IPS DF 4.7 (cell line): ENCODE data around the gene NEU4.

Source experiments
- DNase-seq: peaks from one replicate; pipeline ENCODE4 v3.0.0-alpha.2; 2013; ENCODE audit warnings: low spot score; ENCODE audit errors: extremely low read depth

NEU4 gene

GRCh38 chr2:241863536-241863954, 54.6 kb downstream of the NEU4 start:
- no peak for DNase-seq

GRCh38 chr2:241864168-241864849, 55.3 kb downstream of the NEU4 start:
- no peak for DNase-seq

- DNase-seq = no peak
Observed at GRCh38 chr2:241864850-241865213, 55.8 kb downstream of the NEU4 start.

GRCh38 chr2:241865416-241865956, 56.5 kb downstream of the NEU4 start:
- no peak for DNase-seq

- no peak for DNase-seq
Observed at GRCh38 chr2:241865957-241866789, 57.2 kb downstream of the NEU4 start.
